CD4-positive, alpha-beta T cell treated with Interleukin-12 subunit alpha and Interleukin-12 subunit beta, for 1 hour (primary cell): ENCODE results near the gene CRB2.
"Not testable (repeated sequence)": the region's sequence is repeated elsewhere in the genome, so short reads cannot be mapped to it uniquely, and the experiment has no call there.

Experiments used
- DNase-seq: peaks from one replicate; pipeline ENCODE4 v3.0.0-alpha.2; 2020

The CRB2 gene

DNA sequence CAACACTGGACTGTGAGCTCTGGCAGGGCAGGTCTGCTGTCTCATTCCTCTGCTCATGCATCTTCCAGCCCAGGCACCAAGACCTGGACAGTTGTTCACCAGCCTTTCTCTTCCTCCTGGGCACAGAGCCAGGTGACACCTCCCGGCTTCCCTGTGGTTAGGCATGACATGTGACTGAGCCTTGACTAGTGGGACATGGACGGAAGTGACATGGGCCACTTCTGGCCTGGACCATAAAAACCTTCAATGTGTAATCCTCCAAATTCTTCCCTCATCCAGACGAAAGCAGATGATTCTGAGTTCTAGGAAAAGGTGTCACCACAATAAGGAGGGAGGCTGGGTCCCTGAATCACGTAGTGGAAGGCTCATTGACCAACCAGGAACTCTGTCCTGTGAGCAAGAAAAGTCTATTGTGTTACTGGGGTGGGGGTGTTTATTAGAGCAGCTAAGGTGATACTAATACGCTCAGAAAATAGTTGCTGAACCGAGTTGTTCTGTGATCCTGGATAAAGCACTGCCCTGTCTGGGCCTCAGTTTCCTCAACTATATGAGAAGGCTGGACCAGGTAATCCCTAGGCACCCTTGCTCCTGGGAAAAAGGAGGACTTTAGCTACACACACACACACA, 26.6 kb upstream of the CRB2 start:
- DNase-seq = no peak

DNA sequence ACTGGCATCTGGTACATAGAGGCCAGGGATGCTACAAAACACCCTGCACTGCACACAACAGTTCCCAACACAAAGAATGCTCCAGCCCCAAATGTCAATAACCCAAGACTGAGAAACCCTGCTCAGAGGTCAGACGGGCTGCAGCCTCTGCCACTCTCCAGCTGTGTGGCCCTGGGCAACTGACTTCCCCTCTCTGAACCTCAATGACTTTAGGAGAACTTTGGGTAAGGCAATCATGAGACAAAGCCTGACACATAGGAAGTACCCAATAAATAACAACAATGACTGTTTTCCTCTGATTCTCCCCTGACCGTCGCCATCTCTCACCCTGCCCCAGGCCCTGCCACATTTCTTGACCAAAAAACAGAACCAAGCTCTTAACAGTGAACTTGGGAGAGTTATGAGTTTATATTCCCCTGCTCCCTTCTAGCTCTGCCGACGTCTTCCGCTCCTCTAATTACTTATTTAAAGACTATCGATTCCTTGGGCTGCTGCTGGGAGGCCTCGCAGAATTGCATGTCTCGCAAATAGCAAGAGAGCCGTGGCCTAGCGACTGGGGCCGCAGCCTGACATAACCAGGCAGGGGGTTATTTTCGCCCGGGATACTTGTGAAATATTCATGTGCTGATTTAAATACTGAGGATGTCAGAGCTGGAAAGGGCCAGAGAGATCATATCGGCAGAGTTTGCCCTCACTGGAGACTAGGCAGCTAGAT, 24.5 kb upstream of the CRB2 start:
- no peak for DNase-seq

DNA sequence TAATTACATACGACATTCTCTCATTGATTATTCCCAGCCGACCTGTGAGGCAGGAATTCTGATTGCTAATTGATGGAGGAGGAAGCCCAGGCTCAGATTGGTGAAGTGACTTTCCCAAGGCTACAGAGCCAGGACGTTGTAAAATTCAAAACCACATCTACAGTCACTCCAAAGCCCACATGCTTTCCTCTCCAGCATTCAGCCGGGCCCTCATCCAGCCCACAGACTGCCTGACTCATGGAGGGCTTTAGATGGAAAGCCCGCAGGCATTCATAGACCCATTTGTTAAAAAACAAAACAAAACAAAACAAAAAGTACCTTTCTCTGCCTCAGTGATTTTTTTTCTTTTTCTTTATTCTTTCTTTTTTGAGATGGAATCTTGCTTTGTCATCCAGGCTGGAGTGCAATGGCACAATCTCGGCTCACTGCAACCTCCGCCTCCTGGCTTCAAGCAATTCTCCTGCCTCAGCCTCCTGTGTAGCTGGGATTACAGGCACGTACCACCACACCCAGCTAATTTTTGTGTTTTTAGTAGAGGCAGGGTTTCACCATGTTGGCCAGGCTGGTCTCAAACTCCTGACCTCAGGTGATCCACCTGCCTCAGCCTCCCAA, 22.8 kb upstream of the CRB2 start:
- DNase-seq = not testable (repeated sequence)

GRCh38 chr9:123334639-123335038, 21.4 kb upstream of the CRB2 start:
- no peak for DNase-seq

DNA sequence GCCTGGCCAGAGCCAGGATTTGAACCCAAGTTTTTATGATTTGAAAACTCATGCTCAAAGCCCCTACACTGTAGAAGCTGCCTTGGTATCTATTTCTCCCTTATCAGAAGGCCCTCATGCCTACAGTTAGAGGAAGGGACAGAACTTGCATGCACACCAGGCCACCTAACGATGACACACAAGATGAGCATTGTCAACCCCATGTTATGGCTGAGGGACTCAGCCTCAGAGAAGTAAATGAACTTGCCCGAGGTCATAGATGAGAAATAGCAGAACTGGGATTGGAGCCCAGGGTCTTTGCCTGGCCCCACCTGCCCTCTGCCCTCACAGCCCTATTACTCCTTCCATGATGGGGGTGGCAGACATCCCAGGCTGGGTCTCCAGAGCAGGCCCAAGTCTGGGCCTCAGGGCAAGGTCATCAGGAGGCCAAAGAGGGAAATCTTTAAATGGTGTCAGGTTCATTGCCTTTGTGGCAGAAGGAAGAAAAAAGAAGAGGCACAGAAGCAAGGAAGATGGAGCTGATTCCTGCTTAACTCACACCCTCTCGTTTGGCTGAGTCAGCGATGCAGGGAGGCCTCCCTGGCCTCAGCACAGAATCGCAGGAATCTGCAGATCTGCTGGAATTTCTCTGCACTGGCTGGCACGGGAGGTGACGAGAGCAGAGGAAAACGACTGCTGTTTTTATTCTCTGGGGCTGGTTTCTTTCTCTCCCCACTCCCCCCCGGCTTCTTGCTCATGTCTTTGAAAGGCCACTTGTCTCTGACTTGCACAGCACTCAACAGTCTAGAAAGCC, 20.6 kb upstream of the CRB2 start:
- no peak for DNase-seq

DNA sequence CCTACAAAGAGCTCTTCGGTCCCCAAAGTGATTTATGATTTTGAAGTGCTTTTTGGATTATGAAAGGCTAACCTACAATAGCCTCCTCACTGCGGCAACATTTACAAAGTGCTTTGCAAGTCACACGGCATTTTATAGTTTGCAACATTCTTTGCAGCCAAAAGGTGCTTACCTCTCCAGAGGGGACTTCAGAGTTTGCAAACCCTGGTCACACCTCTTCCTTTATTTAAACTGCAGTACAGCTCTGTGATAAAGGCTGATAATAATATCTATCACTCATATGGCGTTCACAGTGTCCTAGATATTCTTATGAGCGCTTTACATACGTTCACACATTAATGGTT, 20.0 kb upstream of the CRB2 start:
- no peak for DNase-seq

DNA sequence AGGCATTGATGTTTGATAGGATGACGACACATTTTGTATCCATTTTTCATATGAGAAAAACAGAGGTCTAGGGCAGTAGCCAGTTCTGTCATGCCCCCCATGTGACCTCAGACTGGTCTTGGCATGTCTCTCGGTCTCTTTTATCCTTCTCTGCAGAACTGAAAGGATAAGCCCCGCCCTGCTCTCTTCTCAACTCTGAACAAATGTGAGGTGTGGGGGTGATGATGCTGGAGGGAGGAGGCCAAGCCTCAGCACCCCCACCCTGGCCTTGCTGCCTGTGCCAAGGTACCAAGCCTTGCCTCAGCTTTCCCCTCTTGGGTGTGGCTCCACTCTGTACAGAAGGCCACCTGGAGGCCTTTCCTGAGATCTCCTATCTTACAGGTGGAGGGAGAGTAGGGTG, 19.5 kb upstream of the CRB2 start:
- DNase-seq = no peak

DNA sequence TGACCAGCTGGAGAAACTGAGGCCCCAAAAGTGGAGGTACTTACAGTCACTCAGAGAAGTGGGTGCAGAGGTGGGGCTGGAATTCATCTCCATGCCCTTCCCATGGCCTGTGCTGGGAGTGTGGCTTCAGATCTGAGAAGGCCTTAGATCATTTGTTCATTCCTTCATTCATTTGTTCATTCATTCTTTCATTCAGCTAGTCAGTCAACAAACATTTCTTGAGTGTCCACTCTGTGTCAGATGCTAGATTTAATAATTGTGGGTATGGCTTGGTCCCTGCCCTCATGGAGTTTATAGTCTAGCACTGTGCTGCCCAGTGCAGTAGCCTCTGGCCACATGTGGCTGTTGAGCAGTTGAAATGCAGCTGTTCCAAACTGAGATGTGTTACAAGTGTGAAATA, 19.0 kb upstream of the CRB2 start:
- DNase-seq = no peak

DNA sequence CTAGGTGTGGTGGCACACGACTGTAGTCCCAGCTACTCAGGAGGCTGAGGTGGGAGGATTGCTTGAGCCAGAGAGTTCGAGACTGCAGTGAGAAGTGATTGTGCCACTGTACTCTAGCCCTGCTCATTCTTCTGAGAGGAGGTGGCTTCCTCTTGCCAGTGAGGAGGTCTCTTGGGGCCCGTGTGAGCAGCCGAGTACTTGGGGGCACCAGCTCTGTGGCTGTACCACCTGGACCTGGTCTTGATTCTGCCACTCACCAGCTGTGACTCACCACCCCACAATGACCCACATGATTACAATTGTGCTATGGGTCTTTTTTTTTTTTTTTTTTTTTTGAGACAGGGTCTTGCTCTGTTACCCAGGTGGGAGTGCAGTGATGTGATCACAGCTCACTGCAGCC, 18.0 kb upstream of the CRB2 start:
- DNase-seq = no peak

DNA sequence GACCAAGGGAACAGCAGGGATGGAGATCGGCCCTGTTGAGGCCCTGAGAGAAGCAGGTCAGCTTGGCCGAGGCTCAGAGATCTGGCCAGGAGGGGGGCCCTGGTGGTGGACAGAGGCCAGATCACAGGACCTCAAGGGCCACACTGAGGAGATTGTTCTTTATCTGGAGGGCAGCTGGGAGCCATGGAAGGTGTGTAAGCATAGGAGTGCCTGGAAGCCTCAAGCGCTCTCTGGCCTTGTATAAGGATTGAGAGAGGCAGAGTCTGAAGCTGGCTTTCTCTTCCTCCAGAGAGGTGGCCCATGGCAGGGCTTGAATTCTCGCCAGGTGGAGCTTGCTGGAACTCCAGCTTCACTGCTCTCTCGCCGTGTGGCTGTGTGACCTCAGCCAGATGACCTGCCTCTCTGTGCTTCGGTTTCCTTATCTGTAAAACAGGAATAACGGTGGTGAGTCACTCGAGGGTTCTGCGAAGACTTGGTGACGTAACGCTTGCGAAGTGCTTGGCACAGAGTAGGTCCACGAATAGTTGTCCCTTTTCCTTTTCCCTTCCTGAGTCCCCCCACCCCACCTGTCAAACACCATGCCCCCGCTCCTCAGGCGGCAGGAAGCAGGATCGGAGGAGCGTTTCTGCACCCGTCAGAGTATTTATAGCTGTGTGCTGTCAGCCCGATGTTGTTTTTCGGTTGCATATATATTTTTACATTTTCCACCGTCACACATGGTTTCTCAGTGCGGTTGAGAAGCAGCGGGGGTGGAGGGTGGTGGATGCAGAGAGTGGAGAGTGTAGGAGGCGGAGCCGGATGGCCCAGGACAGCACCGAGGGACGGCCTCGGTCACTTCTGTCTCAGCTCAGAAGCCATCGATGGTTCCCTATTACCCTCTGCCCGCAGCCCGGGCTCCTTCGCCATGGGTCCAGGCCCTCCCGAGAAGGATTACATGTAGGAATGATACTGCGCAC, 17.0 kb upstream of the CRB2 start:
- peak; percentile 42 for DNase-seq

GRCh38 chr9:123339666-123340510, 16.1 kb upstream of the CRB2 start:
- peak; percentile 35 for DNase-seq

DNA sequence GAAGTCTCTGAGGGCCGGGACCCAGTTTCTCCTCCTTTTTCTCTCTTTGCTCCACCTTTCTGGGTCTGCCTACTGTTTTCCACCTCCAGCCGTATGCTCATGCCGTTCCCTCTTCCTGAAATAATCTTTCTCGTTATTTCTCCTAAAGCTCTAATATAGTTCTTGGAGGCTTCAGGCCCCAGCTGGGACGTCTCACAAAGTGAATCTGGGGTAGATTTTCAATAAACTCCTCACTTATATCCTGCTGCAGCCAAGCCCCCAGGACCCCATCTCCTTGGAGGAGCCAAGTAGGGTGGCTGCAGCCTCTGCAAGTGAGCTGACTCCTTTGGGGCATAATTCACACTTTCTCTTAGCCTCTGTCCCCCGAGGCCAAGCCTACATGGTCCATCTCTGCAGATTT, 14.2 kb upstream of the CRB2 start:
- no peak for DNase-seq

DNA sequence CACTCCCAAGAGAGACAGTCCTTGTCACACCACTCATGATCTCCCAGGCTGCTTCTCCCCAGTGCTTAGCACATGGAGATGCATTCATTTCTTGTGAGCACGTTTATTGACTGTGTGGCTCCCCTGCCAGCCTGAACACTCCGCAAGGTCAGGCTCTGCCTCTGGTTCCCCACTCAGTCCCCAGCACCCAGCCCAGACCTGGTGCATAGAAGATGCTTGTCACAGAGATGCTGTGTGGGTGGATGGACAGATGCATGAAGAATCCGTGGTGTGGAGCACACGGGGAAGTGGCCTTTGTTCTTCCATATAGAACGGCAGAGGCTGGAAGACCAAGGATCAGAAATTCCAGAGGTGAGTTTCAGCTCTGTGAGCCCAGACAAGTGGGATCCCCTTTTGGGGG, 13.8 kb upstream of the CRB2 start:
- DNase-seq = no peak

- no peak for DNase-seq
Observed at GRCh38 chr9:123343443-123344191, 12.4 kb upstream of the CRB2 start.

DNA sequence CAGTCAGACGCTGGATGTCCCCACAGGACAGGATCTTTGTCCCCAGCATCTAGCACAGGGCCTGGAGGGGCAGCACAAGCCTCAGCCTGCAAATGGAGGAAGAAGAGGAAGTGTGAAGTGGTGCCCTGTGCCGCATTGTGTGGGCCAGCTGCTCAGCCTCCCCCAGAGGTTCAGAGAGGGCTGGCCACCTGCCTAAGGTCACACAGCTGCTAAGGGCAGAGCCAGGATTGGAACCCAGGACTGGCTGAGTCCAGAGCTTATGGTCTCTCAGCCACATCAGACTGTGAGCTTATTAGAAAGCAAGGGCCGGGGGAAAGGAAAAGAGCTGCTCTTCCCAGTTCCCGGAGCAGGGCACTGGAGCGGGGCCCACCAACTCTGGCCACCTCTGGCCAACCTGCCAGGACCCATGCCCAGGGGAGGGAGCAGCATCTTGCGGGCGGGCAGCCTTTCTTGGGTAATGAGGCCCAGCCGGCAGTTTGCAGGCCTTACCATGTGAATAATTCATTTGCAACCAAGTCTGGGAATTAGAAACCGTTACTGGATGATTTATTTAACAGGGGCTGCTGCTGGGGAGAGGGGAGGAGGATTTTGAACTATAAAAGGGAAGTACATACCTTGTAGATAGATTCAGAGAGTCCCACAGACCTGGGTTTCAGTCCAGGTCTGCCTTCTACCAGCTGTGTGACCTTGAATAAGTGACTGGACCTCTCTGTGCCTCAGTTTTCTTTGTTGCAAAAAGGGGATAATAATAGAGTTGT, 11.6 kb upstream of the CRB2 start:
- no peak for DNase-seq

DNA sequence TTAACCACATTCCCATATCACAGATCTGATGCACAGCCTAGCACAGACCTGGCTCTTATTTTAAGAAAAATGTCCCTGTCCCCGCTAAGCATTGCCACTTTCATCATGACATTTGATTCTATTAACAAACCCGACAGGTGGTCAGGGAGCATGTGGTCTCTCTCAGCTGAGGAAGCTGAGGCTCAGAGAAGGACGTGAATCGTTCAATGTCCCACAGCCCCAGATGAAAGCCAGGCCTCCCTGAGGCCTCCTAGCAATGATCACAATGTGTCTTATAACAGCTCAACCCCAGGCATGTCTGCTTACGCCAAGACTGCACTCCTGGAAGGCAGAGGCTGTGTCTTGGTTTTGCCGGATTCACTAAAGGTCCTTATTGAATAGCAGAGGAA, 10.4 kb upstream of the CRB2 start:
- DNase-seq = no peak

GRCh38 chr9:123346026-123346425, 10.0 kb upstream of the CRB2 start:
- DNase-seq = no peak

- no peak for DNase-seq
Observed at GRCh38 chr9:123346826-123347225, 9.2 kb upstream of the CRB2 start.

- no peak for DNase-seq
Observed at GRCh38 chr9:123347289-123348060, 8.5 kb upstream of the CRB2 start.
